Hepatocyte (in vitro differentiated cells): Measurements from ENCODE around the gene HOXB4.

Experiments
- CTCF ChIP-seq: fragments of 200-600 bp; sonication (generic); IDR thresholded peaks from 2 replicates; pipeline ENCODE4 v1.5.1; 2016; ENCODE audit warnings: antibody characterized with exemption, mild to moderate bottlenecking; ENCODE audit not compliant: poor library complexity
- EZH2 ChIP-seq: fragments of 200-600 bp; sonication (generic); IDR thresholded peaks from 2 replicates; pipeline ENCODE4 v1.6.1; 2016; ENCODE audit warnings: antibody characterized with exemption, mild to moderate bottlenecking, borderline replicate concordance
- EZH2phosphoT487 ChIP-seq: fragments of 200-600 bp; sonication (generic); IDR thresholded peaks from one replicate; pipeline ENCODE4 v1.6.1; 2018; ENCODE audit warnings: antibody characterized with exemption, mild to moderate bottlenecking, low read depth, moderate library complexity; ENCODE audit not compliant: unreplicated experiment, severe bottlenecking

DNA sequence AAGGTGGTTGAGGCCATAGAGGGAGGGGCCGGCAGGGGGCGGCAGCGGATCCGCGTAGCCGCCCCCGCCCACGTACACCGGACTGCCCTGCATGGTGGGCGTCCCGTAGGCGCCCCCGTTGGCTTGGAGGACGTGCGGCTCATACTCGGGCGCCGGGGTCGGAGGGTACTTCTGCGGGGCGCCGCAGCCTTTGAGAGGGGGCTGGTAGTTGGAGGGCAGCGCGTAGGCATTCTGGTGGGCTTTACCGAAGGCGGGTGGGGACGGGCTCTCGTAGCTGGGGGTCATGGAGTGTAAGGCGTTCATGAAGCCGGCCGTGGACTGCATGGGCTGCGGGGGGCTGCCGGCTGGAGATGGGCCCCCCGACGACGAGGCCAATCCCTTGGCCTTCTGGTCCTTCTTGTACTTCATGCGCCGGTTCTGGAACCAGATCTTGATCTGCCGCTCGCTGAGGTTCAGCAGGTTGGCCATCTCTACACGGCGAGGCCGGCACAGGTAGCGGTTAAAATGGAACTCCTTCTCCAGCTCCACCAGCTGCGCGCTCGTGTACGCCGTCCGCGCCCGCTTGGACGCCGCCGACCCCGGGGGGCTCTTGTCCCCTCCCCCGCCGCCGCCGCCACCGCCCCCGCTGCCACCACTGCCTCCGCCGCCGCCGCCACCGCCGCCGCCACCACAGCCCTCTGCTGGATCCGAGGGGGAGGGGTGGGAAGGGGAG, 27.5 kb downstream of the HOXB4 start:
- TF ChIP-seq CTCF: no peak
- no peak for TF ChIP-seq EZH2
- TF ChIP-seq EZH2phosphoT487: no peak
